ENCODE results near the gene CNTRL.

DNA sequence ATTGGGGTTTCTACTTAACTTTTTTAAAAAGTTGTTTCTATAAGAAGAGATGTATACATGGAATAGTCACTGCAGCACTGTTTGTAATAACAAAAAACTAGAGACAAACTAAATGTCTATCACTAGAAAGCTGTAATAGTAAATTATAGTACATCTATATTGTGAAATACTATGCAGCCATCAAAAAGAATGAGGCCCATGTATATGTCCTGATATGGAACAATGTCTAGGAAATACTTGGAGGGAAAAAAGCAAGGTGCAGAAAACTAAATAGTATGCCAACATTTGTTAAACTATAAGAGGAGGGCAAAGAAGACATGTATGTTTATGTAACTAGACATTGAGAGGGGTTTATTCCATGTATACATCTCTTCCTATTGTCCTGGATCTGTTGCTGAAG lies 129.9 kb downstream of the CNTRL start:
- TF ChIP-seq, protein P1, sequence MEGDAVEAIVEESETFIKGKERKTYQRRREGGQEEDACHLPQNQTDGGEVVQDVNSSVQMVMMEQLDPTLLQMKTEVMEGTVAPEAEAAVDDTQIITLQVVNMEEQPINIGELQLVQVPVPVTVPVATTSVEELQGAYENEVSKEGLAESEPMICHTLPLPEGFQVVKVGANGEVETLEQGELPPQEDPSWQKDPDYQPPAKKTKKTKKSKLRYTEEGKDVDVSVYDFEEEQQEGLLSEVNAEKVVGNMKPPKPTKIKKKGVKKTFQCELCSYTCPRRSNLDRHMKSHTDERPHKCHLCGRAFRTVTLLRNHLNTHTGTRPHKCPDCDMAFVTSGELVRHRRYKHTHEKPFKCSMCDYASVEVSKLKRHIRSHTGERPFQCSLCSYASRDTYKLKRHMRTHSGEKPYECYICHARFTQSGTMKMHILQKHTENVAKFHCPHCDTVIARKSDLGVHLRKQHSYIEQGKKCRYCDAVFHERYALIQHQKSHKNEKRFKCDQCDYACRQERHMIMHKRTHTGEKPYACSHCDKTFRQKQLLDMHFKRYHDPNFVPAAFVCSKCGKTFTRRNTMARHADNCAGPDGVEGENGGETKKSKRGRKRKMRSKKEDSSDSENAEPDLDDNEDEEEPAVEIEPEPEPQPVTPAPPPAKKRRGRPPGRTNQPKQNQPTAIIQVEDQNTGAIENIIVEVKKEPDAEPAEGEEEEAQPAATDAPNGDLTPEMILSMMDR (IDR thresholded peaks at IDR 0.05 in 2 of 3, conservative IDR thresholded peaks at IDR 0.05 in 1 of 3; ENCODE audit: borderline replicate concordance in 1 of 3, insufficient read depth in 1 of 3, low read depth in 2 of 3, low read length in 2 of 3), result no peak
- TF ChIP-seq POLR2A (IDR thresholded peaks at IDR 0.05; ENCODE audit: borderline replicate concordance, extremely low read depth, insufficient read depth, insufficient read length), result no peak
- TF ChIP-seq POLR2AphosphoS5 (IDR thresholded peaks at IDR 0.05; ENCODE audit: low read depth, low read length), result no peak
